Activated CD4-positive, alpha-beta T cell treated with anti-CD3 and anti-CD28 coated beads, Interleukin-2, amount 10 ng/mL, durations not matched to agents 7 days and 5 days (primary cell): Measurements from ENCODE around the gene GALNT15. TPM values are rescaled to one million over a fixed set of nuclear protein-coding genes. Genes with fewer than 3 reads are reported as not detected.

Experiments used
- CTCF ChIA-PET: fragments of 350-600 bp; sonication (Branson Sonifier 250); formaldehyde crosslinking; loops from one replicate; lab custom pipeline; 2021; ENCODE audit warnings: antibody characterized with exemption; lab: Charles Lee
- POLR2A ChIA-PET: fragments of 350-600 bp; sonication (Branson Sonifier 250); formaldehyde crosslinking; loops from one replicate; lab custom pipeline; 2021; ENCODE audit warnings: antibody characterized with exemption; lab: Charles Lee
- DNase-seq: peaks from one replicate; pipeline ENCODE4 v3.0.0-alpha.2; 2020
- H3K27ac Mint-ChIP-seq: one replicate; pipeline ENCODE4 v1.8.0; 2021; ENCODE audit warnings: mild to moderate bottlenecking, moderate library complexity, mixed read lengths
- H3K27me3 Mint-ChIP-seq: one replicate; pipeline ENCODE4 v1.8.0; 2021; ENCODE audit warnings: mixed read lengths
- H3K36me3 Mint-ChIP-seq: one replicate; pipeline ENCODE4 v1.8.0; 2021; ENCODE audit warnings: low read depth, mixed read lengths
- H3K4me1 Mint-ChIP-seq: one replicate; pipeline ENCODE4 v1.8.0; 2021; ENCODE audit warnings: mixed read lengths
- H3K4me3 Mint-ChIP-seq: one replicate; pipeline ENCODE4 v1.8.0; 2021; ENCODE audit warnings: mild to moderate bottlenecking, moderate library complexity, mixed read lengths
- H3K9me3 Mint-ChIP-seq: one replicate; pipeline ENCODE4 v1.8.0; 2021; ENCODE audit warnings: mixed read lengths
- total RNA-seq, 2 experiments: library from RNA; stranded (reverse); gene quantifications; one replicate each; pipeline ENCODE4 v1.2.3, GENCODE V29; 2021

Gene GALNT15
- total RNA-seq, 2 experiments from 2014 or later = not detected

DNA sequence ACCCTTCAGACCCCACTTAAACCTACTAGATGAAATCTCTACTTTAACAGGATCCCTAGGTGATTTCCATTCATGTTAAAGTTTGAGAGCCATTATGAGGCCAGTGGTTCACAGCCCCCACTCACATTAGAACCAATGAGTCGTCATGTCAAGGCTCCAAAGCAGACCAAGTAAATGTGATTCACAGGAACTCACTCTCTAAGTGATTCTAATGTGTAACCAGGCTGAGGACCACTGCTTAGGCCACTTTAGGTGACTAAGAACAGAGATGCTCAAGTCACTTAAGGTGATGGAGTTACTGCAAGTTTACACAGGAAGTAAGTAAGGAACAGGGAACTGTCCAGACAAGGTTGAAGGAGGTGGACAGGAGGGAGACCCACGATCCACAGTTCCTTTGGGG, 7.7 kb downstream of the GALNT15 start:
- Mint-ChIP-seq H3K9me3 (no peaks in the 10 kb centered on the region), H3K27me3 (peaks cover 7% of the 10 kb centered on the region), H3K4me1 (peaks cover 6% of the 10 kb centered on the region), H3K36me3 (no peaks in the 10 kb centered on the region), H3K4me3 (no peak overlapping the region), H3K27ac (no peak overlapping the region)
- DNase-seq = no peak
- CTCF ChIA-PET = no interaction called here
- POLR2A ChIA-PET = no interaction called here

- no peak for DNase-seq
- ChIA-PET CTCF (no interaction called here), POLR2A (no interaction called here)
- Mint-ChIP-seq H3K4me3 (no peak overlapping the region), H3K36me3 (no peaks in the 10 kb centered on the region), H3K4me1 (peaks cover 6% of the 10 kb centered on the region), H3K9me3 (no peaks in the 10 kb centered on the region), H3K27ac (no peak overlapping the region), H3K27me3 (peaks cover 3% of the 10 kb centered on the region)
These were observed 8.1 kb downstream of the GALNT15 start for GRCh38 chr3:16182612-16183011.

- no peak for DNase-seq
- Mint-ChIP-seq H3K27ac (no peak overlapping the region), H3K27me3 (no peaks in the 10 kb centered on the region), H3K4me1 (peaks cover 5% of the 10 kb centered on the region), H3K4me3 (no peak overlapping the region), H3K36me3 (no peaks in the 10 kb centered on the region), H3K9me3 (no peaks in the 10 kb centered on the region)
- ChIA-PET POLR2A (no interaction called here), CTCF (no interaction called here)
These were observed 8.6 kb downstream of the GALNT15 start for GRCh38 chr3:16183082-16183481.

GRCh38 chr3:16183601-16184270, 9.3 kb downstream of the GALNT15 start:
- ChIA-PET POLR2A (no interaction called here), CTCF (no interaction called here)
- Mint-ChIP-seq H3K4me3 (no peak overlapping the region), H3K27ac (no peak overlapping the region), H3K27me3 (no peaks in the 10 kb centered on the region), H3K4me1 (peaks cover 2% of the 10 kb centered on the region), H3K9me3 (no peaks in the 10 kb centered on the region), H3K36me3 (no peaks in the 10 kb centered on the region)
- no peak for DNase-seq

DNA sequence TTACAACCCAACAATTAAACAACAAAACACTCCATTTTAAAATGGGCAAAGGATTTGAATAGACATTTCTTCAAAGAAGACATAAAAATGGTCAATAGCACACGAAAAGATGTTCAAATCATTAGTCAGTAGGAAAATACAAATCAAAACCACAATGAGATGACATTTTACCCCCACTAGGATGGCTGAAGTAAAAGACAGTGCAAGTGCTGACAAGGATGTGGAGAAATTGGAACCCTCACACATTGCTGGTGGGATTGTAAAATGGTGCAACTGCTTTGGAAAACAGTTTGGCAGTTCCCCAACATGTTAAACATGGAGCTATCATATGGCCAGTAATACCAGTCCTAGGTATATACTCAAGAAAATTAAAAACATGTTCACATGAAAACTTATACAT, 11.6 kb downstream of the GALNT15 start:
- ChIA-PET POLR2A (no interaction called here), CTCF (interaction anchor here (0.7 to 1.1 kb wide), 2 partner anchors 8 to 14 kb away, joined by 3 read pairs; no protein-coding TSS in a partner anchor)
- Mint-ChIP-seq H3K27me3 (no peaks in the 10 kb centered on the region), H3K4me3 (no peak overlapping the region), H3K4me1 (peaks cover 2% of the 10 kb centered on the region), H3K9me3 (no peaks in the 10 kb centered on the region), H3K27ac (no peak overlapping the region), H3K36me3 (no peaks in the 10 kb centered on the region)
- DNase-seq = no peak

GRCh38 chr3:16186565-16186964, 12.1 kb downstream of the GALNT15 start:
- no peak for DNase-seq
- no peak overlapping the region for H3K27ac Mint-ChIP-seq
- H3K27me3 Mint-ChIP-seq = no peaks in the 10 kb centered on the region
- H3K9me3 Mint-ChIP-seq = no peaks in the 10 kb centered on the region
- H3K4me3 Mint-ChIP-seq = no peak overlapping the region
- no peaks in the 10 kb centered on the region for H3K36me3 Mint-ChIP-seq
- H3K4me1 Mint-ChIP-seq = peaks cover 2% of the 10 kb centered on the region
- POLR2A ChIA-PET = no interaction called here
- CTCF ChIA-PET = interaction anchor here (0.7 to 1.1 kb wide), 2 partner anchors 8 to 13 kb away, joined by 3 read pairs; no protein-coding TSS in a partner anchor

DNA sequence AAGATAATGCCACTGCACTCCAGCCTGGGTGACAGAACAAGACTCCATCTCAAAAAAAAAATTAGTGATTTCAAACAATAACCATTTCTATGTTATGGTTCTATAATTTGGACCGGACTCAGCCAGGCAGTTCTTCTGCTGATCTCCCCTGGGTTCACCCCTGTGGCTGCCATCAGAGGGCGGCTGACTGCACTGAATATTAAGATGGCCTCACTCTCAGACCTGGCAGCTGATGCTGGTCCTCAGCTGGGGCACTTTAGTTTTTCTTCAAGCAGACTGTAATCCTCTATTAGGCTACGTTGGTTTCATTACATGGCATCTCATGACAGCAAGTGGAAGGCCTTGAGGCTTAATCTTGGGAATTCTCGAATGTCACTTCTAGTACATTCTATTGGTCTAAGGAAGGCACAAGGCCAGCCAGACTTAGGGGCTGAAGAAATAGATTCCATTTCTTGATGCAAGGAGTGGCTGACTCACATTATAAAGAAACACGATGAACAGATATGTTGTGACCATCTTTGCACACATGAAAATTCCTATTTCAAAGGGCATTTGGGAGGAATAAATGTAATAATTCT, 12.8 kb downstream of the GALNT15 start:
- Mint-ChIP-seq H3K36me3 (no peaks in the 10 kb centered on the region), H3K27me3 (peaks cover under 1% of the 10 kb centered on the region), H3K27ac (no peak overlapping the region), H3K9me3 (no peaks in the 10 kb centered on the region), H3K4me3 (no peak overlapping the region), H3K4me1 (peaks cover 2% of the 10 kb centered on the region)
- no peak for DNase-seq
- ChIA-PET CTCF (interaction anchor here (1.1 kb wide), 1 partner anchor 12 kb away, joined by 3 read pairs; no protein-coding TSS in a partner anchor), POLR2A (no interaction called here)

- CTCF ChIA-PET = interaction anchor here (1.0 to 2.5 kb wide), 3 partner anchors 10 to 69 kb away, joined by 3 to 8 read pairs (median 4); no protein-coding TSS in a partner anchor
- Mint-ChIP-seq H3K9me3 (no peaks in the 10 kb centered on the region), H3K4me3 (no peak overlapping the region), H3K4me1 (peaks cover 2% of the 10 kb centered on the region), H3K27me3 (peaks cover 2% of the 10 kb centered on the region), H3K36me3 (no peaks in the 10 kb centered on the region), H3K27ac (no peak overlapping the region)
- no peak for DNase-seq
- POLR2A ChIA-PET = no interaction called here
These were observed 13.6 kb downstream of the GALNT15 start for GRCh38 chr3:16188071-16188470.

DNA sequence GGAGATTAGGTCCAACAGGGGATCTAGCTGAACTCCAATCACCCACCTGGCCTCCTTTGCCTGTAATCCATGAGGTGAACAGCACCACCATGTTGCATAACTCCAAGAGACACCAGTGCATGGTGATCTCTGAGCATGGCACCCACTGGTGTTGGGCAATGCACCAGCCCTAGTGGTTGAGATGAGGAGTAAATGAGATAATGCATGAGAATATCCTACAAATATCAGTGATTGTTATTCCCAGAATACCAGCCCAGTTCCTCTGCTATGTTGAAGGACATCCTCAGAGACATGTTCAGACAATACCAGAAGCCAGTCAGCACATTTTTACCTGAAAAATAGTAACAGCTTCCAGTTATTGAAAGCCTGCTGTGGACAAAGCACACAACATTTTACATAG, 14.7 kb downstream of the GALNT15 start:
- ChIA-PET CTCF (interaction anchor here (0.6 to 2.5 kb wide), 5 partner anchors 11 to 1512 kb away, joined by 3 to 8 read pairs (median 3); no protein-coding TSS in a partner anchor), POLR2A (no interaction called here)
- Mint-ChIP-seq H3K4me3 (no peak overlapping the region), H3K36me3 (no peaks in the 10 kb centered on the region), H3K27ac (no peak overlapping the region), H3K9me3 (no peaks in the 10 kb centered on the region), H3K27me3 (peaks cover 2% of the 10 kb centered on the region), H3K4me1 (peaks cover 2% of the 10 kb centered on the region)
- DNase-seq = no peak

GRCh38 chr3:16190704-16191103, 16.2 kb downstream of the GALNT15 start:
- H3K4me1 Mint-ChIP-seq = peaks cover 2% of the 10 kb centered on the region
- no peaks in the 10 kb centered on the region for H3K9me3 Mint-ChIP-seq
- no peak overlapping the region for H3K27ac Mint-ChIP-seq
- no peak for DNase-seq
- H3K27me3 Mint-ChIP-seq = peaks cover 2% of the 10 kb centered on the region
- H3K4me3 Mint-ChIP-seq = no peak overlapping the region
- no peaks in the 10 kb centered on the region for H3K36me3 Mint-ChIP-seq
- POLR2A ChIA-PET = no interaction called here
- CTCF ChIA-PET = no interaction called here

GRCh38 chr3:16191591-16191990, 17.1 kb downstream of the GALNT15 start:
- no peak overlapping the region for H3K4me3 Mint-ChIP-seq
- ChIA-PET CTCF (interaction anchor here (1.5 kb wide), 1 partner anchor 16 kb away, joined by 3 read pairs; no protein-coding TSS in a partner anchor), POLR2A (no interaction called here)
- DNase-seq = no peak
- H3K27ac Mint-ChIP-seq = no peak overlapping the region
- H3K27me3 Mint-ChIP-seq = peaks cover 2% of the 10 kb centered on the region
- peaks cover under 1% of the 10 kb centered on the region for H3K4me1 Mint-ChIP-seq
- no peaks in the 10 kb centered on the region for H3K36me3 Mint-ChIP-seq
- no peaks in the 10 kb centered on the region for H3K9me3 Mint-ChIP-seq

DNA sequence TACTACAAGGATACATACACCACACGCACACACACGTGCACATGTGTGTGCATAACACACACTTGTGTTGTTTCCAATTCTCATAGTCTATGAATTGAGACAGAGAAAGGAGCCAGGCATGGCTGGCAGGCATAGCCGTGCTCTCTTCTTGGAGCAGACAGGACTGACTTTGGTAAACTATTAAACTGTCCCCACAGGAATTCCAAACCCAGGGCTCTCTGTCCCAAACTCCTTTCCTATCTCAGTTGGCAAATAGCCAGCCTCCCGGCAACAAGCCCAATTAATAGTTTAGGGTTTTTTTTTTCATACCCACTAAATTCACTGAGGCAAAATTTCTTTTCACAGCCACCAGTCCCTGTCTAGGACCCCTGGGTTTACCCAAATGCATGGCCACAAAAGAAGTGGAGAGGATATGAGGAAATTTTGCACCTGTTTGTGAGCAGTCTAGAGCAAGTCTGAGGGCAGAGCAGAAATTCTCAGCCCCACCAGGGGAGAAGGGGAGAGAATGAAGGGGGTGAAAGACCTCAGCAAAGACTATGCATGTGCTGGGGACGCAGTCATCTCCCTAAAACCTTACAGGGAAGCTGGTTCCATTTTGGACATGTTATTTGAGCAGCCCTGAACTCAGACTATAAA, 17.8 kb downstream of the GALNT15 start:
- Mint-ChIP-seq H3K9me3 (no peaks in the 10 kb centered on the region), H3K4me1 (no peaks in the 10 kb centered on the region), H3K27me3 (peaks cover 2% of the 10 kb centered on the region), H3K27ac (no peak overlapping the region), H3K4me3 (no peak overlapping the region), H3K36me3 (no peaks in the 10 kb centered on the region)
- CTCF ChIA-PET = interaction anchor here (1.5 kb wide), 1 partner anchor 16 kb away, joined by 3 read pairs; no protein-coding TSS in a partner anchor
- no peak for DNase-seq
- POLR2A ChIA-PET = no interaction called here

DNA sequence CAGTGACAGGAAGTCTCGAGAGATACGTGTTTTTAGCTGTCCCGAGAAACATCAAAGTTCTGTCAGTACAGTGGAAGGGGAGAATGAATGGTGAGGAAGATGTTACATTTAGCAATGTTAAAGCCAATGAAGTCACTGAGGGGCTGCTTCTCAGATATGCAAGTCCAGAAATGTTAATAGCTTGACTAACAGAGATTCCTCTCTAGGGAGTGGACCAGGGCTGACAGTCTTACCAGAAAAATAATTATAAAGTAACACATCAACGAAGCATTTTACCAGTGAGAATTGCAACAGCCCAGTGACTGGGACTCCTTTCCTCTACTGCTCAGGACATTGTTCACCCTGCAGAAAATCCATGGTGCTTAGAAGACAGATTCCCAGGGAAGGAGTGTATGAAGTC, 23.9 kb downstream of the GALNT15 start:
- POLR2A ChIA-PET = no interaction called here
- CTCF ChIA-PET = interaction anchor here (1.5 kb wide), 1 partner anchor 11 kb away, joined by 3 read pairs; no protein-coding TSS in a partner anchor

More for the DNA sequence above, 23.9 kb downstream of the GALNT15 start:
- H3K9me3 Mint-ChIP-seq = peaks cover 2% of the 10 kb centered on the region
- H3K36me3 Mint-ChIP-seq = no peaks in the 10 kb centered on the region
- no peaks in the 10 kb centered on the region for H3K27me3 Mint-ChIP-seq
- no peak for DNase-seq
- H3K4me1 Mint-ChIP-seq = no peaks in the 10 kb centered on the region
- no peak overlapping the region for H3K27ac Mint-ChIP-seq
- no peak overlapping the region for H3K4me3 Mint-ChIP-seq
